ENCODE measurements around the gene NAB1.

NAB1 gene

GRCh38 chr2:190636361-190636760, 12.5 kb upstream of the NAB1 start:
- DNase-seq (ENCODE audit: insufficient read length, low spot score) (no peak), FAIRE-seq (no peak)

GRCh38 chr2:190637281-190637734, 11.6 kb upstream of the NAB1 start:
- FAIRE-seq, result no peak
- no peak for DNase-seq (ENCODE audit: insufficient read length, low spot score)

GRCh38 chr2:190637903-190638618, 10.8 kb upstream of the NAB1 start:
- DNase-seq (ENCODE audit: insufficient read length, low spot score), result no peak
- FAIRE-seq, result no peak

- FAIRE-seq (no peak), DNase-seq (ENCODE audit: insufficient read length, low spot score) (no peak)
Measured at GRCh38 chr2:190640117-190640516, 8.8 kb upstream of the NAB1 start.

GRCh38 chr2:190641469-190641868, 7.4 kb upstream of the NAB1 start:
- FAIRE-seq, result no peak
- DNase-seq (ENCODE audit: insufficient read length, low spot score), result no peak

GRCh38 chr2:190646780-190647522, 1.9 kb upstream of the NAB1 start:
- FAIRE-seq (no peak), DNase-seq (ENCODE audit: insufficient read length, low spot score) (no peak)

GRCh38 chr2:190648289-190649034, 421 bp upstream of the NAB1 start:
- FAIRE-seq, result peak; percentile 76
- DNase-seq (ENCODE audit: insufficient read length, low spot score), result peak; percentile 75

GRCh38 chr2:190649798-190650390, 1.0 kb downstream of the NAB1 start:
- no peak for FAIRE-seq
- DNase-seq (ENCODE audit: insufficient read length, low spot score), result no peak

- DNase-seq (ENCODE audit: insufficient read length, low spot score) (no peak), FAIRE-seq (peak; percentile 23)
Measured at GRCh38 chr2:190651413-190651812, 2.5 kb downstream of the NAB1 start.

- FAIRE-seq, result no peak
- no peak for DNase-seq (ENCODE audit: insufficient read length, low spot score)
Measured at GRCh38 chr2:190653231-190653630, 4.3 kb downstream of the NAB1 start.

- DNase-seq (ENCODE audit: insufficient read length, low spot score), result no peak
- FAIRE-seq, result peak; percentile 71
Measured at GRCh38 chr2:190653931-190654330, 5.0 kb downstream of the NAB1 start.

GRCh38 chr2:190655113-190655512, 6.2 kb downstream of the NAB1 start:
- FAIRE-seq, result no peak
- no peak for DNase-seq (ENCODE audit: insufficient read length, low spot score)

GRCh38 chr2:190655570-190655969, 6.7 kb downstream of the NAB1 start:
- FAIRE-seq (peak; percentile 61), DNase-seq (ENCODE audit: insufficient read length, low spot score) (no peak)

- no peak for DNase-seq (ENCODE audit: insufficient read length, low spot score)
- no peak for FAIRE-seq
Measured at GRCh38 chr2:190656301-190656700, 7.4 kb downstream of the NAB1 start.

GRCh38 chr2:190657474-190658255, 8.8 kb downstream of the NAB1 start:
- FAIRE-seq, result no peak
- no peak for DNase-seq (ENCODE audit: insufficient read length, low spot score)

- DNase-seq (ENCODE audit: insufficient read length, low spot score), result no peak
- no peak for FAIRE-seq
Measured at GRCh38 chr2:190659553-190659952, 10.7 kb downstream of the NAB1 start.

- DNase-seq (ENCODE audit: insufficient read length, low spot score) (no peak), FAIRE-seq (peak; percentile 84)
Measured at GRCh38 chr2:190662754-190663153, 13.9 kb downstream of the NAB1 start.

GRCh38 chr2:190663348-190663747, 14.5 kb downstream of the NAB1 start:
- DNase-seq (ENCODE audit: insufficient read length, low spot score), result no peak

GRCh38 chr2:190663839-190664238, 15.0 kb downstream of the NAB1 start:
- DNase-seq (ENCODE audit: insufficient read length, low spot score) (no peak), FAIRE-seq (no peak)

More at GRCh38 chr2:190663348-190663747, 14.5 kb downstream of the NAB1 start:
- no peak for FAIRE-seq

- FAIRE-seq (no peak), DNase-seq (ENCODE audit: insufficient read length, low spot score) (no peak)
Measured at GRCh38 chr2:190664240-190664639, 15.4 kb downstream of the NAB1 start.

Measured in GM19239 (cell line).